Neural progenitor cell (in vitro differentiated cells): ENCODE data around the gene EIF3B. TPM values are rescaled to one million over a fixed set of nuclear protein-coding genes. Genes with fewer than 3 reads are reported as not detected.

ENCODE experiments used
- DNase-seq: peaks from one replicate; pipeline ENCODE4 v3.0.0-alpha.2; 2016; ENCODE audit warnings: low spot score
- H2AFZ ChIP-seq: fragments of 200-600 bp; sonication (generic); replicated peaks from 2 replicates; pipeline ENCODE4 v1.6.1; 2016; ENCODE audit warnings: antibody characterized with exemption
- H3F3A ChIP-seq: fragments of 200-600 bp; sonication (generic); 2 replicates; pipeline ENCODE4 v1.6.1; 2016; ENCODE audit warnings: antibody characterized with exemption, low read depth
- H3K27ac ChIP-seq: fragments of 200-600 bp; sonication (generic); 2 replicates; pipeline ENCODE4 v1.5.1; 2016; ENCODE audit warnings: mild to moderate bottlenecking
- H3K27me3 ChIP-seq: fragments of 200-600 bp; sonication (generic); 2 replicates; pipeline ENCODE4 v1.6.1; 2016; ENCODE audit warnings: mild to moderate bottlenecking, moderate library complexity
- H3K36me3 ChIP-seq: fragments of 200-600 bp; sonication (generic); 2 replicates; pipeline ENCODE4 v1.5.1; 2016
- H3K4me1 ChIP-seq: fragments of 200-600 bp; sonication (generic); 2 replicates; pipeline ENCODE4 v1.6.1; 2016; ENCODE audit warnings: mixed run types
- H3K4me2 ChIP-seq: fragments of 200-600 bp; sonication (generic); 2 replicates; pipeline ENCODE4 v1.6.1; 2016
- H3K4me3 ChIP-seq: fragments of 200-600 bp; sonication (generic); 2 replicates; pipeline ENCODE4 v1.5.1; 2016
- H3K79me2 ChIP-seq: fragments of 200-600 bp; sonication (generic); 2 replicates; pipeline ENCODE4 v1.6.1; 2016; ENCODE audit warnings: low read depth
- H3K9ac ChIP-seq: fragments of 200-600 bp; sonication (generic); 2 replicates; pipeline ENCODE4 v1.6.1; 2016
- H3K9me3 ChIP-seq: fragments of 200-600 bp; sonication (generic); 2 replicates; pipeline ENCODE4 v1.5.1; 2016; ENCODE audit warnings: low read depth
- H4K20me1 ChIP-seq: fragments of 200-600 bp; sonication (generic); 2 replicates; pipeline ENCODE4 v1.6.1; 2016; ENCODE audit warnings: low read depth
- H3K27ac Mint-ChIP-seq: 3 replicates; pipeline ENCODE4 v1.8.0; 2021; ENCODE audit warnings: mixed read lengths
- H3K27me3 Mint-ChIP-seq: 2 replicates; pipeline ENCODE4 v1.8.0; 2022; ENCODE audit warnings: low read depth, mild to moderate bottlenecking, inconsistent platforms, moderate library complexity, mixed read lengths; ENCODE audit not compliant: insufficient read depth
- H3K36me3 Mint-ChIP-seq: 3 replicates; pipeline ENCODE4 v1.8.0; 2021; ENCODE audit warnings: mixed read lengths
- H3K4me1 Mint-ChIP-seq: 3 replicates; pipeline ENCODE4 v1.8.0; 2021; ENCODE audit warnings: mixed read lengths
- H3K4me3 Mint-ChIP-seq: 3 replicates; pipeline ENCODE4 v1.8.0; 2021; ENCODE audit warnings: mild to moderate bottlenecking, moderate library complexity, mixed read lengths
- H3K9me3 Mint-ChIP-seq: 3 replicates; pipeline ENCODE4 v1.8.0; 2020; ENCODE audit warnings: mixed read lengths
- CTCF ChIP-seq: fragments of 200-600 bp; sonication (generic); IDR thresholded peaks from 2 replicates; pipeline ENCODE4 v1.5.1; 2017; ENCODE audit warnings: antibody characterized with exemption, mild to moderate bottlenecking
- EZH2 ChIP-seq: fragments of 200-600 bp; sonication (generic); IDR thresholded peaks from 2 replicates; pipeline ENCODE4 v1.6.1; 2017; ENCODE audit warnings: antibody characterized with exemption, mild to moderate bottlenecking, moderate library complexity
- EZH2phosphoT487 ChIP-seq: fragments of 200-600 bp; sonication (generic); IDR thresholded peaks from 2 replicates; pipeline ENCODE4 v1.6.1; 2017; ENCODE audit warnings: antibody characterized with exemption
- total RNA-seq: library from RNA; depleted of rRNA; stranded (reverse); fragments of >200 nt; gene quantifications from 2 replicates; pipeline ENCODE4 v1.2.3, GENCODE V29; 2015; ENCODE audit warnings: low replicate concordance

EIF3B gene
- total RNA-seq, 1 donor from 2014 or later = 146 TPM

GRCh38 chr7:2353113-2353935, 1.3 kb upstream of the EIF3B start:
- Histone ChIP-seq H3K27me3 (no peaks in the 10 kb centered on the region), H4K20me1 (peaks cover 34% of the 10 kb centered on the region), H3K9me3 (no peaks in the 10 kb centered on the region), H3K9ac (peak overlapping the region; percentile 100), H3K4me3 (peak overlapping the region; percentile 74), H3K4me1 (peaks cover 14% of the 10 kb centered on the region), H3K79me2 (peaks cover 80% of the 10 kb centered on the region), H3K36me3 (no peaks in the 10 kb centered on the region), H2AFZ (peak overlapping the region; percentile 100), H3F3A (no peaks in the 10 kb centered on the region), H3K27ac (no peak overlapping the region), H3K4me2 (peak overlapping the region; percentile 70)
- Mint-ChIP-seq H3K36me3 (peaks cover 3% of the 10 kb centered on the region), H3K27ac (peak overlapping the region; percentile 100), H3K27me3 (peaks cover 18% of the 10 kb centered on the region), H3K4me1 (peaks cover 17% of the 10 kb centered on the region), H3K4me3 (peak overlapping the region; percentile 94), H3K9me3 (no peaks in the 10 kb centered on the region)
- no peak for TF ChIP-seq CTCF
- TF ChIP-seq EZH2 = no peak
- no peak for TF ChIP-seq EZH2phosphoT487
- no peak for DNase-seq

GRCh38 chr7:2353936-2354185, 766 bp upstream of the EIF3B start:
- peak overlapping the region; percentile 74 for H3K4me3 ChIP-seq
- H4K20me1 ChIP-seq = peaks cover 39% of the 10 kb centered on the region
- peak overlapping the region; percentile 100 for H3K9ac ChIP-seq
- Mint-ChIP-seq H3K4me3 (peak overlapping the region; percentile 94), H3K27ac (peak overlapping the region; percentile 100), H3K4me1 (peaks cover 17% of the 10 kb centered on the region), H3K9me3 (no peaks in the 10 kb centered on the region), H3K27me3 (peaks cover 18% of the 10 kb centered on the region), H3K36me3 (peaks cover 3% of the 10 kb centered on the region)
- TF ChIP-seq EZH2phosphoT487 (no peak), CTCF (no peak), EZH2 (no peak)
- H3K27me3 ChIP-seq = no peaks in the 10 kb centered on the region
- peak; percentile 93 for DNase-seq
- peak overlapping the region; percentile 70 for H3K4me2 ChIP-seq
- peaks cover 85% of the 10 kb centered on the region for H3K79me2 ChIP-seq
- H3K36me3 ChIP-seq = no peaks in the 10 kb centered on the region
- peaks cover 14% of the 10 kb centered on the region for H3K4me1 ChIP-seq
- no peaks in the 10 kb centered on the region for H3K9me3 ChIP-seq
- no peaks in the 10 kb centered on the region for H3F3A ChIP-seq
- H2AFZ ChIP-seq = peak overlapping the region; percentile 100
- peak overlapping the region; percentile 100 for H3K27ac ChIP-seq

GRCh38 chr7:2354939-2355704, 495 bp downstream of the EIF3B start:
- peaks cover 14% of the 10 kb centered on the region for H3K4me1 Mint-ChIP-seq
- Histone ChIP-seq H3K9ac (peak overlapping the region; percentile 96), H3K4me1 (peaks cover 14% of the 10 kb centered on the region), H3K79me2 (peaks cover 85% of the 10 kb centered on the region), H4K20me1 (peaks cover 52% of the 10 kb centered on the region), H3K4me2 (peak overlapping the region; percentile 82), H3K9me3 (no peaks in the 10 kb centered on the region), H3F3A (no peaks in the 10 kb centered on the region), H3K27ac (no peak overlapping the region), H3K36me3 (no peaks in the 10 kb centered on the region), H3K27me3 (no peaks in the 10 kb centered on the region), H3K4me3 (peak overlapping the region; percentile 74), H2AFZ (no peak overlapping the region)
- H3K27ac Mint-ChIP-seq = peak overlapping the region; percentile 74
- peak overlapping the region; percentile 94 for H3K4me3 Mint-ChIP-seq
- no peak for TF ChIP-seq CTCF
- no peak for TF ChIP-seq EZH2phosphoT487
- TF ChIP-seq EZH2 = no peak
- peaks cover 3% of the 10 kb centered on the region for H3K36me3 Mint-ChIP-seq
- H3K27me3 Mint-ChIP-seq = peaks cover 18% of the 10 kb centered on the region
- no peaks in the 10 kb centered on the region for H3K9me3 Mint-ChIP-seq
- DNase-seq = no peak
